ENCODE data around the gene FAM228B. TPM values are rescaled to one million over a fixed set of nuclear protein-coding genes. Genes with fewer than 3 reads are reported as not detected.

FAM228B gene
- total RNA-seq, 1 donor from 2014 or later, result 26.2 TPM

DNA sequence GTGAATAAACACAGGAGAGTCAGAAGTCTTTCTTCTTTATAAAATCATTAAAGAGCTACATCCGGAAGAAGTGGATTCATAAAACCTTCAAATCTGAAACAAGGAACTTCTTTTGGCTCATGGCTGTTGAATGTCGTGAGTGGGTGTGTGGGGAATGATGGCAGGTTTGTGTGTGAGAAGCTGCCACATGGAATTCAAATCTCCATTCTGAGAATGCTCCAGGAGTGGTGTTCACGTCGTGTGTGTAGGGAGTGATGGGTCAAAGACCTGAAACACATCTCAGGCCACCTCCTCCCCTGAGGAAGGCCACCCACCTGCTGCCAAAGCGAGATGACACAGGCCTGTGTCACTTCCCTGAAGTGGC, 80.5 kb downstream of the FAM228B start:
- Mint-ChIP-seq H3K36me3 (ENCODE audit: low read depth) (peaks cover 81% of the 10 kb centered on the region), H3K9me3 (no peaks in the 10 kb centered on the region), H3K27ac (no peak overlapping the region), H3K27me3 (peaks cover 2% of the 10 kb centered on the region), H3K4me3 (no peak overlapping the region), H3K4me1 (no peaks in the 10 kb centered on the region)
- TF ChIP-seq, protein P1, sequence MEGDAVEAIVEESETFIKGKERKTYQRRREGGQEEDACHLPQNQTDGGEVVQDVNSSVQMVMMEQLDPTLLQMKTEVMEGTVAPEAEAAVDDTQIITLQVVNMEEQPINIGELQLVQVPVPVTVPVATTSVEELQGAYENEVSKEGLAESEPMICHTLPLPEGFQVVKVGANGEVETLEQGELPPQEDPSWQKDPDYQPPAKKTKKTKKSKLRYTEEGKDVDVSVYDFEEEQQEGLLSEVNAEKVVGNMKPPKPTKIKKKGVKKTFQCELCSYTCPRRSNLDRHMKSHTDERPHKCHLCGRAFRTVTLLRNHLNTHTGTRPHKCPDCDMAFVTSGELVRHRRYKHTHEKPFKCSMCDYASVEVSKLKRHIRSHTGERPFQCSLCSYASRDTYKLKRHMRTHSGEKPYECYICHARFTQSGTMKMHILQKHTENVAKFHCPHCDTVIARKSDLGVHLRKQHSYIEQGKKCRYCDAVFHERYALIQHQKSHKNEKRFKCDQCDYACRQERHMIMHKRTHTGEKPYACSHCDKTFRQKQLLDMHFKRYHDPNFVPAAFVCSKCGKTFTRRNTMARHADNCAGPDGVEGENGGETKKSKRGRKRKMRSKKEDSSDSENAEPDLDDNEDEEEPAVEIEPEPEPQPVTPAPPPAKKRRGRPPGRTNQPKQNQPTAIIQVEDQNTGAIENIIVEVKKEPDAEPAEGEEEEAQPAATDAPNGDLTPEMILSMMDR (IDR thresholded peaks at IDR 0.05), result no peak
- ATAC-seq (ENCODE audit: low read depth) (no peak), DNase-seq (no peak)
- intact Hi-C loops (cut with micrococcal nuclease), result no loop called here
- CTCF ChIA-PET, result no interaction called here
- POLR2A ChIA-PET, result interaction anchor here (0.6 kb wide), 1 partner anchor 589 kb away, joined by 3 read pairs; the partner anchor contains the start of genes CENPO and PTRHD1

DNA sequence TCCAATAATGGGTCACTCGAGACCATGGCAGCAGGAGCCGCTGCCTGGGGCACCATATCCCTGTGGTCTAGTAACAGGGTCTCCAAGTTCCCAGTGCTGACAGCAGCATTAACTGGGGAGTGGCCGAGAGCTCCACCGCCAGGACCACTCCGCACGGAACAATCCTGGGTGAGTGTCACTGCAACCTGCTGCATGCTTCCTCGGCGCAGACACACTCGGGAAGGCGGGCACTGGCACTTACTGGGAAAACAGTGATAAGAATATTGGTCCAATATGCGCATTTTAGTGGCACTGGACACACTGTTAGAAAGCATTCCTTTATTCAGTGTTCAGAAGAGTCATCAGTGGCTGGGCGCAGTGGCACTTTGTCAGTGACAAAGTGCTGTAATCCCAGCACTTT, 81.2 kb downstream of the FAM228B start:
- Mint-ChIP-seq H3K4me3 (no peak overlapping the region), H3K9me3 (no peaks in the 10 kb centered on the region), H3K27ac (no peak overlapping the region), H3K27me3 (no peaks in the 10 kb centered on the region), H3K36me3 (ENCODE audit: low read depth) (peaks cover 88% of the 10 kb centered on the region), H3K4me1 (no peaks in the 10 kb centered on the region)
- CTCF ChIA-PET, result no interaction called here
- no peak for DNase-seq
- ATAC-seq (ENCODE audit: low read depth), result no peak
- TF ChIP-seq, protein P1 (IDR thresholded peaks at IDR 0.05), result no peak
- intact Hi-C loops (cut with micrococcal nuclease), result no loop called here
- POLR2A ChIA-PET, result no interaction called here

DNA sequence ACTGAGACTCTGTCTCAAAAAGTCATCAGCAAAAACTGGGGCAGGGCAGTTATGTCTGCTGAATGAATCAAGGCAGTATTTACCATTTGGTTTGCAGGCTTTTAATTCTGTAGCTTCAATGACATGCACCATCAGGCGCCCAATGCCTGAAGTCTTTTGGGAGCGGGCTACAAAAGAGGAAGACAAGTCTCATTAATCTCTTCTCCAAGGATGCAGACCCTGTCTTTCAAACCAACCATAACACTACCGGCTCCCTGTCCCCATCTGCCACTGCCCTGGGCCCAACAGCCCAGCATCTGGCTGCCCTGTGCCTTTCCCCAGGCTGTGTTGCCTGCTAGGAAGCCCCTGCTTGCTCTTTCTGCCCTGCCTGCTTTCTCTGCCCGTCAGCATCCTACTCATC, 81.9 kb downstream of the FAM228B start:
- Mint-ChIP-seq H3K4me1 (no peaks in the 10 kb centered on the region), H3K27ac (no peak overlapping the region), H3K9me3 (no peaks in the 10 kb centered on the region), H3K4me3 (no peak overlapping the region), H3K27me3 (no peaks in the 10 kb centered on the region), H3K36me3 (ENCODE audit: low read depth) (peaks cover 89% of the 10 kb centered on the region)
- CTCF ChIA-PET, result no interaction called here
- no peak for ATAC-seq (ENCODE audit: low read depth)
- TF ChIP-seq, protein P1 (IDR thresholded peaks at IDR 0.05), result no peak
- intact Hi-C loops (cut with micrococcal nuclease), result no loop called here
- DNase-seq, result no peak
- POLR2A ChIA-PET, result no interaction called here

DNA sequence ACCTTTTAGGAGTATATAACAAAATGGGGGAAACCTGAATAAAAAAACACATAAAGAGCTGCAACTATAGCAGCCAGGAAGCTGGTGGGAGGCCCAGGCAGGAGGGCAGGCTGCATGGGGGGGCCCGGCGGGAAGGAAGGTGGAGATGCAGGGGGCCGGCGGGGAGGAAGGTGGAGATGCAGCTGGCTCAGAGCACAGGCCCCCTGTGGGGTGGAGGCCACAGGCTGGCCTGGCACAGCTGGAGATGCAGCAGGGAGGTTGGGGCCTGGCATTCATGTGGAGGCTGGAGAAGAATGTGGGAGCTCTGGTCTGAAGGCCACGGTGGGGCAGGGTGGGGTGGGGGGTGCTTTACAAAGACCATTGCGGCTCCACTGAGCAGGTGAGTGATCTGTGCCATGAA, 83.0 kb downstream of the FAM228B start:
- TF ChIP-seq, protein P1 (IDR thresholded peaks at IDR 0.05), result no peak
- Mint-ChIP-seq H3K27me3 (no peaks in the 10 kb centered on the region), H3K27ac (no peak overlapping the region), H3K4me3 (no peak overlapping the region), H3K9me3 (no peaks in the 10 kb centered on the region), H3K4me1 (no peaks in the 10 kb centered on the region), H3K36me3 (ENCODE audit: low read depth) (peaks cover 90% of the 10 kb centered on the region)
- DNase-seq (no peak), ATAC-seq (ENCODE audit: low read depth) (no peak)
- POLR2A ChIA-PET, result interaction anchor here (0.7 kb wide), 1 partner anchor 9 kb away, joined by 10 read pairs; no protein-coding TSS in a partner anchor
- CTCF ChIA-PET, result no interaction called here
- intact Hi-C loops (cut with micrococcal nuclease), result no loop called here

DNA sequence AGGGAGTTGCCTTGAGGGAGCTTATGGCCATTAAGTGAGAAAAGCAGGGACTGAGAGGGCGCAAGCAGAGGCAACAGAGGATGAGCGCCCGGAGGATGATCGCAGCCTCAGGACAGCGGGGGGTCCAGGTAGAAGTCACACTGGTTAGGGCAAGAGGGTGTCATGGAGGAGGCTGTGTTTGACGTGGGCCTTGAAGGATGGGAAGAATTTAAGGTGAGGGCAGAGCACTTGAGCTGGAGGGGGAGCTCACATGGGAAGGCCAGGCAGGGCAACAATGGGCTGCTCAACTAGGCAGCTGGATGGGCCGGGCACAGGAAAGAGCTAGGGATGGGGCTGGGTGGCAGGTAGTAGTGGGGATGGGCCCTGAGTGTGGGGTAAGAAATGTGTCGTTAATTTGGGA, 83.4 kb downstream of the FAM228B start:
- no peak for ATAC-seq (ENCODE audit: low read depth)

More for the DNA sequence above, 83.4 kb downstream of the FAM228B start:
- POLR2A ChIA-PET, result interaction anchor here (0.7 kb wide), 1 partner anchor 9 kb away, joined by 10 read pairs; no protein-coding TSS in a partner anchor
- no peaks in the 10 kb centered on the region for H3K4me1 Mint-ChIP-seq
- H3K27me3 Mint-ChIP-seq, result no peaks in the 10 kb centered on the region
- CTCF ChIA-PET, result no interaction called here
- H3K36me3 Mint-ChIP-seq (ENCODE audit: low read depth), result peaks cover 90% of the 10 kb centered on the region
- DNase-seq, result no peak
- intact Hi-C loops (cut with micrococcal nuclease), result no loop called here
- no peak overlapping the region for H3K27ac Mint-ChIP-seq
- H3K9me3 Mint-ChIP-seq, result no peaks in the 10 kb centered on the region
- TF ChIP-seq, protein P1 (IDR thresholded peaks at IDR 0.05), result no peak
- no peak overlapping the region for H3K4me3 Mint-ChIP-seq
